T-helper 2 cell treated with Interferon-gamma antibody and Interleukin-4, amounts not matched to agents 5 μg/mL and 100 μg/mL, for 36 hours (primary cell): ENCODE measurements around the gene MTX2.
A peak's percentile ranks its signal among the peaks of the same experiment; 100 is the strongest.

Source experiments
- DNase-seq: peaks from one replicate; pipeline ENCODE4 v3.0.0; 2021; ENCODE audit warnings: low spot score
- H3K27ac Mint-ChIP-seq: one replicate; pipeline ENCODE4 v1.8.0; 2021; ENCODE audit warnings: mild to moderate bottlenecking, mixed read lengths
- H3K27me3 Mint-ChIP-seq: one replicate; pipeline ENCODE4 v1.8.0; 2021; ENCODE audit warnings: low read depth, mixed read lengths
- H3K36me3 Mint-ChIP-seq: one replicate; pipeline ENCODE4 v1.8.0; 2021; ENCODE audit warnings: low read depth, mixed read lengths
- H3K4me1 Mint-ChIP-seq: one replicate; pipeline ENCODE4 v1.8.0; 2021; ENCODE audit warnings: low read depth, mixed read lengths
- H3K4me3 Mint-ChIP-seq: one replicate; pipeline ENCODE4 v1.8.0; 2022; ENCODE audit warnings: mild to moderate bottlenecking, moderate library complexity, mixed read lengths
- H3K9me3 Mint-ChIP-seq: one replicate; pipeline ENCODE4 v1.8.0; 2021; ENCODE audit warnings: mixed read lengths

The MTX2 gene

DNA sequence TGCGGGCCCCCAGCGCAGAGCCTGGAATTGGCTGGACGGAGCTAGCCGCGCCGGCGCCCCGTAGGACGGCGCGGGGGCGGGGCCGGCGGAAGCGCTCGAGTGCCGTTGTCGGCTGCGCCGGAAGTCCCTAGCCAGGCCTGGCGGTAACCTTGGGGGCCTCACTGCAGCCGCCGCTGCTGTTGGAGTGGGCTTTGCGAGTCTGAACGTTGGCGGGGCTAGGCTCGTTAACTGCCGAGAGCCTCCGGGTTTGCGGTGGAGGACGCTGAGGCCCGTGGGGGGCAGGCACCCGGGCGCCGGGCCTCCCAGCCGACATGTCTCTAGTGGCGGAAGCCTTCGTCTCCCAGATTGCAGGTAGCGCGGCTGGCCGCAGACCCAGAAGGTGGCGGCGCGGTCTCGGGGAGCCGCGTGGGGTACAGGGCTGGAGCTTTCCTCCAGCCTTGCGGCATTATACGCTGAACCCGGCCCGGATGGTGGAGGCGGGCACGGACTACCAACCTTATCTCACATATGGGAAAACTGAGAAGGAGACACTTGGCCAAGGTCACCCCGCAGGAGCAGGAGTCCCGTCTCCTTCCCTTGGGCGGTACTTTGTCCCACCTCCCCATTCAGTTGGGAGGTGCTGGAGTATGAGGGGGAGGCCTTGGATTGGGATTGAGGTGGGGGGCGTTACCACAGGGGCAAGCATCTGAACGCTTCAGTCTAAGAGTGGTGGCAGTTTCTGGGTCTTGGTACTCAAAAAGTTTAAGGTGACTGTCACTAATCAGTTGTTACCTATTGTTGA, at the start of gene MTX2:
Gene MTX2, plus strand, starts transcription at position 124 of the 781 bp plus-strand sequence. Its CDS starts 188 bp downstream, at position 312.
- peak within 1 kb of the TSS; percentile 93 for H3K27ac Mint-ChIP-seq
- peaks cover 11% of the 10 kb centered on the region for H3K4me1 Mint-ChIP-seq
- peak within 1 kb of the TSS; percentile 98 for H3K4me3 Mint-ChIP-seq
- peak; percentile 77 for DNase-seq
- peaks cover 15% of the 10 kb centered on the region for H3K27me3 Mint-ChIP-seq
- peaks cover 3% of the 10 kb centered on the region for H3K36me3 Mint-ChIP-seq
- no peaks in the 10 kb centered on the region for H3K9me3 Mint-ChIP-seq

DNA sequence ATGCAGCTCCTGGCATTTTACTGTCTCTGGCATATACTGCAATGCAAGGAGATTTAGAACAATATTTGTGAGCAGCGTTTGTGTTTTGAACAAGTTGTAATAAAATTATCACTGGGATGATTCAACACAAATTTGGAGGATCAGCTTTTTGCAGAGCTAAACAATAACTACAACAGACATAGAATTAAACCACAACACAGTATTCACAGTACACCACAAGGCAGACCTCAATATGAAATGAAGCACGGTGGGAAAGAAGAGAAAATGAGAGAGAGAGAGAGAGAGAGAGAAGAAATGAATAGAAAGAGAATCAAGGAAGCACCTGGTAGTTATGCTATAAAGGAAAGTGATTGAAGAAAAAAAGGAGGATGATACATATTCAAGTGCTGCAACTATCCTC, 41.4 kb upstream of the MTX2 start:
- no peak overlapping the region for H3K27ac Mint-ChIP-seq

DNA sequence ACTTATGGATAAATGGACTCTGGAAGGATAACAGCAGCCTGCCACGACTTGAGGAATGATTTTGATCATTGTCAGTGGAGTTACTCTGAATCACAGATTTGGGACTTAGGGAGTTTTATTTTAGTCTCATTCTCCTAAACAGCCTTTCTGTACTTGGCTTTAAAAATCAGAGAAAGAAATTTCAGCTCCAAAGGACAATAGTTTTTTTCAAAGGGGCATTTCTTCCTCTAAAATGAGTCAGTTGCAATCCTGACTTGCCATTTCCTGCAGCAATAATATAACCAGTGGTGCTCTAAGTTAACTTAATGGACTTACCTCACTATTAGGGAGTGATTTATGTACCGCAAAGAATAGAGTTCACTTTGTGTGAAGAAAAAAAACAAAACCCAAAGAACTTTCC, 35.1 kb upstream of the MTX2 start:
- Mint-ChIP-seq H3K36me3 (no peaks in the 10 kb centered on the region), H3K9me3 (no peaks in the 10 kb centered on the region), H3K4me3 (no peak overlapping the region), H3K27me3 (peaks cover 23% of the 10 kb centered on the region), H3K27ac (no peak overlapping the region), H3K4me1 (no peaks in the 10 kb centered on the region)
- no peak for DNase-seq

More for the DNA sequence above, 41.4 kb upstream of the MTX2 start:
- Mint-ChIP-seq H3K4me3 (no peak overlapping the region), H3K36me3 (no peaks in the 10 kb centered on the region), H3K27me3 (peaks cover 4% of the 10 kb centered on the region), H3K4me1 (no peaks in the 10 kb centered on the region), H3K9me3 (no peaks in the 10 kb centered on the region)
- DNase-seq = no peak

DNA sequence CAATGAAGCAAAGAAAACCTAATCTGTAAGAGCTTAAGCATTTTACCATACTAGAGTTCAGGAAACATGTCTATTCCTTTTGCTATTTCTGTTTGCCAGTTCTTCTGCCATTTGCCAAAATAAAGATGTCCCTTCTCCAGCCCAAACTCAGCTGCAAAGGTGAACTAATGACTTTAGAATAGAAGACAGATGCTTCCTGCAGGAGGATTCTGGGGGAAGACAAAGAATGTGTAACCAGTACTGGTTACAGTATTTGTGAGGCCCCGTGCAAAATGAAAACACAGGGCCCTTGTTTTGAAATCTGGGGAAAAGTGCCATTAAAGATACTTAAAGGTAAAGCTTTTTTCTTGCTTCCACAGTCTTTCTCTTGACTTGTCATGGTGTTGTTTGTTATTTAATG, 34.3 kb upstream of the MTX2 start:
- no peaks in the 10 kb centered on the region for H3K36me3 Mint-ChIP-seq
- H3K9me3 Mint-ChIP-seq = no peaks in the 10 kb centered on the region
- H3K4me3 Mint-ChIP-seq = no peak overlapping the region
- peaks cover 27% of the 10 kb centered on the region for H3K27me3 Mint-ChIP-seq
- DNase-seq = no peak
- H3K27ac Mint-ChIP-seq = no peak overlapping the region
- no peaks in the 10 kb centered on the region for H3K4me1 Mint-ChIP-seq

DNA sequence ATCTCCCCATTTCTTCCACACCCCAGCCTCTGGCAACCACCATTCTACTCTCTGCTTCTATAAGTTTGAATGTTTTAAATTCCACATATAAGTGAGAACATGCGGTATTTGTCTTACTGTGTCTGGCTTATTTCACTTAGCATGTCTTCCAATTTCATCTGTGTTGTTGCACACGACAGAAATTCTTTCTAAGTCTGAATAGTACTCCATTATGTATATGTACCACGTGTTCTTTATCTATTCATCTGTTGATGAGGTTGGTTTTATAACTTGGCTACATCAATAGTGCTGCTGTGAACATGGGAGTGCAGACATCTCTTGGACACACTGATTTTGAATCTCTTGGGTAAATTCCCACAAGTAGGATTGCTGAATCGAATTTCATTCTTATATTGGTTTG, 31.8 kb upstream of the MTX2 start:
- no peak overlapping the region for H3K4me3 Mint-ChIP-seq
- H3K27ac Mint-ChIP-seq = no peak overlapping the region
- H3K4me1 Mint-ChIP-seq = no peaks in the 10 kb centered on the region
- H3K36me3 Mint-ChIP-seq = no peaks in the 10 kb centered on the region
- peaks cover 27% of the 10 kb centered on the region for H3K27me3 Mint-ChIP-seq
- no peaks in the 10 kb centered on the region for H3K9me3 Mint-ChIP-seq
- no peak for DNase-seq

DNA sequence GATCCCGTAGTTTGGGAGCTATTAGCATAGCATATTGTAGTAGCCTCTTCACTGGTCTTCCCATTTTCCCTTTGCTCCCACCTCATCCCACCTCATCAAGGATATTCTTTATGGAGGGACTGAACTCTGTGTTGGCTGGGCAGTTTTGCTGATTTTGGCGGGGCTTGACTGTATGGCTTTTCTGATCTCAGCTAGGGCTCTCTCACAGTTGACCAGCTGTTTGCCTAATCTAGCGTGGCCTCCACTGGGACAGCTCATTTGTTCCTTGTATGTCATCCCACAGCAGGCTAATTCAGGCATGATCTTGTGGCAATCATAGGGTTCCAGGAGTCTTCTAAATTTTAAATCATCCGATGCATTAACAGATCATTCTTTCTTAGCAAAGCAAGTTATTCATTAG, 30.2 kb upstream of the MTX2 start:
- H3K27me3 Mint-ChIP-seq = peaks cover 30% of the 10 kb centered on the region
- no peaks in the 10 kb centered on the region for H3K9me3 Mint-ChIP-seq
- H3K4me1 Mint-ChIP-seq = no peaks in the 10 kb centered on the region
- H3K4me3 Mint-ChIP-seq = no peak overlapping the region
- no peak overlapping the region for H3K27ac Mint-ChIP-seq
- DNase-seq = no peak
- no peaks in the 10 kb centered on the region for H3K36me3 Mint-ChIP-seq

DNA sequence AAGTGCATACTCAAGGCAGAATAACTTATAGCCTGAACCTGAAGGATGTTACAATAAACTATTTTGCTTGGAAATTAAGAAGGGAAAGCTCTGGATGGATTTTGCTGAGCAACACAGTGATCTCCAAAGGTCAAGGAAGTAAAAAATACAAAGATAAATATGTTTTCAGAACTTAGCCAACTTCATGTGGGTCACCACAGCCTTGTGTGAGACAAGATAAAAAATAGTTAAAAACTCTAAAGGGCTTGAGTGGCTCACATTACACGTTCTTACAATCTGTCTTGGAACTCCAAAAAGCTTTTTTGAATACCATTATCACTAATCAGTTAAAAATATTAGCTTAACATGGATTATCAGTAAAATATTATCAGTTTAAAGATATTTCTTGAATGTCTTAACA, 28.9 kb upstream of the MTX2 start:
- Mint-ChIP-seq H3K36me3 (no peaks in the 10 kb centered on the region), H3K27ac (no peak overlapping the region), H3K9me3 (no peaks in the 10 kb centered on the region), H3K27me3 (peaks cover 26% of the 10 kb centered on the region), H3K4me3 (no peak overlapping the region), H3K4me1 (no peaks in the 10 kb centered on the region)
- no peak for DNase-seq

DNA sequence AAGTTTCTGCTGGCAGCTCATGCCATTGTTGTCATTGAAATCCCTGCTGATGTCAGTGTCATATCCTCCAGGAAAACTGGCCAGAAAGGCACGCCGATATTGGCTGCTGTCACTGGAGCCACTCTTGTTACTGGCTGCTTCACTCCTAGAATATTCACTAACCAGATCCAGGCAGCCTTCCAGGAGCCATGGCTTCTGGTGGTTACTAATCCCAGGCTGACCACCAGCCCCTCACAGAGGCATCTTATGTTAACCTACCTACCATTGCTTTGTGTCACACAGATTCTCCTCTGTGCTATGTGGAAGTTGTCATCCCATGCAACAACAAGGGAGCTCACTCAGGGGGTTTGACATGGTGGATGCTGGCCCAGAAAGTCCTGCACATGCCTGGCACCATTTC, 27.0 kb upstream of the MTX2 start:
- Mint-ChIP-seq H3K4me1 (no peaks in the 10 kb centered on the region), H3K36me3 (no peaks in the 10 kb centered on the region), H3K27ac (no peak overlapping the region), H3K4me3 (no peak overlapping the region), H3K9me3 (no peaks in the 10 kb centered on the region), H3K27me3 (peaks cover 22% of the 10 kb centered on the region)
- DNase-seq = no peak

DNA sequence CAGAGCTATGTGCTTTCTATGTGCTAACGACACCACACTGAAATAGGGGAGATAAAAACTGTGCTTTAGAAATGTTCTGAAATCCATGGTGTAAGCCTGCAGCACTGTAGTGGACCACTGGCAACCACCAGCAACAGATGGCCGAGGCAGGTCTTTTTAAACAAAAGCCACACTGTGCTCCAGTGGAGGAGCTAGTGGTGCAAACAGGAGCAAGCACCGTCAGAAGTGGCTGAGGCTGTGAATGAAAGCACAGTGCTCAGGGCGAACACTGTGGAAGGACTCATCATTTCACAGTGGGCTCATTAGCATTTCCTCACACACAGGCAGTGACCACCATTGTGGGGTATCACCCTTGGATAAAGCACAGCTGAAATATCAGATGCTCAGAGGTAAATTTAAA, 22.9 kb upstream of the MTX2 start:
- Mint-ChIP-seq H3K4me3 (no peak overlapping the region), H3K27me3 (peaks cover 13% of the 10 kb centered on the region), H3K9me3 (no peaks in the 10 kb centered on the region), H3K27ac (no peak overlapping the region), H3K4me1 (no peaks in the 10 kb centered on the region), H3K36me3 (no peaks in the 10 kb centered on the region)
- DNase-seq = no peak

DNA sequence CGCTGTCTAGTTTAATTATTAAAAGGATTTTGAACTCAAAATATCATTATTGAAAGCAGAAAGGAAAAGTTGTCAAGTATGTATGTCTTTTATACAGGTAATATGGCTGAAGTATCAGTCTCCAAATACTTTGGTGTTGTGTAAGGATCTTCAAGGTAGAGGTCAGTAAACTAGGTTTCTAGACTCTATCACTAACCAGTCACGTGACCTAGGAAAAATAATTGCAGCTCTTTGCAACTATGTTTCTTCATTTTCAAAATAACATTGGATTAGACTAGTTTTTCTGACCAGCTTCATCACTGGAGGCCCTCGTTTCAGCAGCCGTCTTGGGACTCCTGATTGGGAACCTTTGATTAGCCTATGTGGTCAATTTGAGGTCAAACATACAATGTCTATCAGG, 21.4 kb upstream of the MTX2 start:
- H3K4me1 Mint-ChIP-seq = no peaks in the 10 kb centered on the region
- H3K27ac Mint-ChIP-seq = no peak overlapping the region

DNA sequence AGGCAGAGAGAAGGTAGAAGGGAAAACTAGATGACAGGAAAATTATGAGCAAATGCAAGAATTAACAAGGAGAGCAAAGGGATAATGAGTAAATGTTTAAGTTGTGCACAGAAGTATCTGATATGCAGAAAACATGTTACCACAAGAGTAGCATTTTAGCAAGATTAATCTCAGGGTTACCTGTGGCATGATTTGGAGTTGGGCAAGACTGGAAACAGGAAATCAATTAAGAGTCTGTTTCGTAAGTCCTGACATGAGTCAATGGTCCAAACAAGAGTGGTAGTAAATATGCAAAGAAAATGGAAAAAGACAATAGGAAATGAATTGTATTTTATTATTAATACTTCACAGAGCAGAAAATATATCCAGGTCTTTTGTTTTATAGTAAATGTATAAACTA, 17.3 kb upstream of the MTX2 start:
- Mint-ChIP-seq H3K4me3 (no peak overlapping the region), H3K27ac (no peak overlapping the region), H3K4me1 (no peaks in the 10 kb centered on the region), H3K27me3 (peaks cover 13% of the 10 kb centered on the region), H3K36me3 (no peaks in the 10 kb centered on the region), H3K9me3 (no peaks in the 10 kb centered on the region)
- DNase-seq = no peak

More for the DNA sequence above, 21.4 kb upstream of the MTX2 start:
- Mint-ChIP-seq H3K4me3 (no peak overlapping the region), H3K36me3 (no peaks in the 10 kb centered on the region), H3K27me3 (peaks cover 13% of the 10 kb centered on the region), H3K9me3 (no peaks in the 10 kb centered on the region)
- no peak for DNase-seq

DNA sequence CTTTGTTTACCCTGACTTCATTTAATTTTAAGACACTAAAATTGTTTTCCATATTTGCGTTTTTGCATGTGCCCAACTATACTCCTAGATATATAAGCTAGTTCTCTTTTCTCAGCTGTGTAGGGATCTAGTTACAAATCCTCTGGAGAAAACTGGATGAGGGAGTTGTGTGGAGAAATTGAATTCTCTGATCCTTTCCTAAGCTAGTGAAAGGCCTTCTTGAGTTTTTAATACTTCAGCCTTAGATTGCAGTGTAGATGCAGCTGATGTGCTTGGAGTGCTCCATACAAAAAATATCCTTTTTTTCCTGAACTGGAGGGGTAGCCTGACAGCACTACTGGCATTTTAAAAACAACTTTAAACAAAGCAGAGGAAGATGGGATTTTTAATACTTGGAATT, 8.6 kb upstream of the MTX2 start:
- Mint-ChIP-seq H3K27ac (no peak overlapping the region), H3K36me3 (no peaks in the 10 kb centered on the region), H3K9me3 (no peaks in the 10 kb centered on the region), H3K4me1 (no peaks in the 10 kb centered on the region), H3K4me3 (no peak overlapping the region), H3K27me3 (peaks cover 24% of the 10 kb centered on the region)
- no peak for DNase-seq

DNA sequence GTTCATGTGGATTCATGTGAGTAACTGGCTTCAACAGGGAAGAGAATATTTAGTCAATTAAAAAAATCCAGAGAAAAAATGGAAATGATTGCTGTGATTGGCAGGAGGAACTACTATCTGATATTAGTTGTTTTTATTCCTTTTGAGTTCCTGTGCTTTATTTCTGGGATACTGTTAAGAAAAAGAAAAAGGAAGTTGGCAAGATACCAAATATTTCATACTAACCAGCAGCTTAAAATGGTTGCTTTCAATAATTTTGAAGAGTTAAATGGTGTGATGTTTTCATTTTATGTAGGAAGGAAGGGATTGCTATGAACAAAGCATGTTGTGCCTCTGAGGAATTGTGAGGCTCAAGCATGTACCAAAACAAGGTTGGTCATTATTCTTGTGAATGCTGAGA, 8.1 kb upstream of the MTX2 start:
- no peaks in the 10 kb centered on the region for H3K36me3 Mint-ChIP-seq
- no peak overlapping the region for H3K4me3 Mint-ChIP-seq
- peaks cover 22% of the 10 kb centered on the region for H3K27me3 Mint-ChIP-seq
- no peak overlapping the region for H3K27ac Mint-ChIP-seq
- no peak for DNase-seq
- no peaks in the 10 kb centered on the region for H3K4me1 Mint-ChIP-seq
- H3K9me3 Mint-ChIP-seq = no peaks in the 10 kb centered on the region

DNA sequence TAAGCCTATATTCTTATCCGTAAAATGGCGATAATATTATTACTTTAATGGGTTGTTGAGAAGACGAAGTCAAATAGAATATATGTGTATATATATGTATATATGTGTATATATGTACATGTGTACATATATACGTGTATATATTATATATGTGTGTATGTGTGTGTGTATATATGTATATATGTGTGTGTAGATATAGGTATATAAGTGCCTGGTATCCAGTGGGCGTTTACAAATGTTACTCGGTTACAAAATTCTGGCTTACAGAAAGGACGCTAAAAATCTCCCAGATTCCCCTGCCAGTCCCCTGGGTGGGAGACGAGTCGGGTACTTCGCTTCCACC, 295 bp upstream of the MTX2 start:
- Mint-ChIP-seq H3K27me3 (peaks cover 16% of the 10 kb centered on the region), H3K27ac (peak overlapping the region; percentile 93), H3K36me3 (peaks cover 3% of the 10 kb centered on the region), H3K4me3 (peak overlapping the region; percentile 98), H3K4me1 (peaks cover 11% of the 10 kb centered on the region), H3K9me3 (no peaks in the 10 kb centered on the region)
- DNase-seq = no peak

DNA sequence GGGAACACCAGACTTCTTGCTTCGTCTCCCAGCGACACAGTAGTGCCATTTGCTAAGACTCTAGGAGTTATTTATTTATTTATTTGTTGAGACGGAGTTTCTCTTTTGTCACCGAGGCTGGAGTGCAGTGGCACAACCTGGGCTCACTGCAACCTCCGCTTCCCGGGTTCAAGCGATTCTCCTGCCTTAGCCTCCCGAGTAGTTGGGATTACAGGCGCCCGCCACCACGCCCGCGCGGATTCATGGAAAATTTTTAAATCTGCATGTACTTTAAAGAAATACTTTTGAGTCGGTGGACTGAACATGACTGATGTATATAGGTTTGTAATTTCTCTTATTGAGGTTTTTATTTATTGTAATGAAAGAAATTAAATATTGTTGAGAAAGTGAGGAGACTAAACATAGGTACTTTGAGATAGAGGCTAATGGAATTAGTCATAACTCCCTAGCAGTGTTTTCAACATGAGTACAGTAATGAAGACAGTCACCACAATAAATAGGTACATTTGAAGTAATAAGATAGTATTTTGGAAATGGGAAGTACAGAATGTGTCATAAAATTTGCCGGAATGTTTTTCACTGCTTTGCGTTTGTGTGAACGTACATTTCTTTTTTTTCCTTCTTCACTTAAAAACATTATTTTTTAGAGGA, 983 bp downstream of the MTX2 start:
- DNase-seq = no peak
- H3K4me3 Mint-ChIP-seq = peak overlapping the region; percentile 98
- peaks cover 3% of the 10 kb centered on the region for H3K36me3 Mint-ChIP-seq
- peaks cover 10% of the 10 kb centered on the region for H3K27me3 Mint-ChIP-seq
- peak overlapping the region; percentile 93 for H3K27ac Mint-ChIP-seq
- H3K9me3 Mint-ChIP-seq = no peaks in the 10 kb centered on the region
- H3K4me1 Mint-ChIP-seq = peaks cover 11% of the 10 kb centered on the region
